MCF 10A (cell line): ENCODE measurements around the gene PPFIA2. TPM values are rescaled to one million over a fixed set of nuclear protein-coding genes. Genes with fewer than 3 reads are reported as not detected.

Source experiments
- BruUV-seq: library from RNA; stranded (reverse); fragments of 400-500 nt; replicated peaks from 2 replicates; lab custom pipeline; 2021; lab: Mats Ljungman, UMichigan
- CTCF ChIA-PET: fragments of 300-600 bp; sonication (Branson Sonifier 250); formaldehyde crosslinking; extraction: SDS; loops from one replicate; lab custom pipeline; 2021; ENCODE audit warnings: antibody characterized with exemption, inconsistent platforms; lab: Yijun Ruan, JAX
- POLR2A ChIA-PET: fragments of 300-600, 350-650 bp; sonication (Branson Sonifier 250); formaldehyde crosslinking; extraction: SDS; loops from one replicate; lab custom pipeline; 2020; ENCODE audit warnings: antibody characterized with exemption, inconsistent platforms; lab: Yijun Ruan, JAX
- DNase-seq: peaks from one replicate; pipeline ENCODE4 v3.0.0-alpha.2; 2018; ENCODE audit not compliant: unreplicated experiment
- H3K27ac Mint-ChIP-seq: one replicate; pipeline ENCODE4 v1.8.0; 2022; ENCODE audit warnings: mild to moderate bottlenecking, low read depth, mixed read lengths; ENCODE audit not compliant: unreplicated experiment
- H3K27me3 Mint-ChIP-seq: one replicate; pipeline ENCODE4 v1.8.0; 2022; ENCODE audit warnings: mixed read lengths; ENCODE audit not compliant: insufficient read depth, unreplicated experiment
- H3K36me3 Mint-ChIP-seq: one replicate; pipeline ENCODE4 v1.8.0; 2022; ENCODE audit warnings: mild to moderate bottlenecking, moderate library complexity, mixed read lengths; ENCODE audit not compliant: insufficient read depth, unreplicated experiment
- H3K4me1 Mint-ChIP-seq: one replicate; pipeline ENCODE4 v1.8.0; 2022; ENCODE audit warnings: mixed read lengths; ENCODE audit not compliant: insufficient read depth, unreplicated experiment
- H3K4me3 Mint-ChIP-seq: one replicate; pipeline ENCODE4 v1.8.0; 2022; ENCODE audit warnings: mild to moderate bottlenecking, moderate library complexity, mixed read lengths; ENCODE audit not compliant: unreplicated experiment
- H3K9me3 Mint-ChIP-seq: one replicate; pipeline ENCODE4 v1.8.0; 2022; ENCODE audit warnings: mixed read lengths; ENCODE audit not compliant: unreplicated experiment
- intact Hi-C: fragments of 100-400 bp; cut with micrococcal nuclease; formaldehyde crosslinking; loops from 2 replicates; pipeline ENCODE4 v1.14.1; 2022
- total RNA-seq: library from RNA; stranded (reverse); gene quantifications from 2 replicates; pipeline ENCODE4 v1.2.3, GENCODE V29; 2022
- TF ChIP-seq, protein P1 (sequence below): fragments of 200-600 bp; IDR thresholded peaks from one replicate; pipeline ENCODE4 v1.8.0; 2022; ENCODE audit warnings: antibody characterized with exemption, mild to moderate bottlenecking; ENCODE audit not compliant: unreplicated experiment

PPFIA2 gene
- total RNA-seq, 1 experiment from 2014 or later, result 2.2 TPM

DNA sequence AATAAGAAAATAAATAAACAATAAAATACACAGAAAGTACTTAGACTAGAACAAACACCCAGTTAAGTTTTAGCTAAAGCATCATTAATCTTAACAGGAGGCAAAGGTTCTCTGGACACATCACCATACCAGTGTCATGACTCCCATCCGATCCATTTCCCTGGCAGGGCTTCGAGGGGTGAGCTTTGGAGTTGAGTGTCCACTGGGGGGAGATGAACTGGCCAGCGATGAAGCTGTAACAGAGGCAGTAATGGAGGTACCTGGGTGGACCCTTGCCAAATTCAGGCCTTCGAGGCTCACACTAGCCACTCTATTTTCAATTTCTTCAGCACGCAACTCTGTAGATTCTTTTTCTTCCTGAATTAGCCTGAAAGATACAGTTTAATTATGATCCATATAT is 411.7 kb downstream of the PPFIA2 start:
- DNase-seq, result no peak
- Mint-ChIP-seq H3K4me1 (no peaks in the 10 kb centered on the region), H3K9me3 (no peaks in the 10 kb centered on the region), H3K27ac (no peak overlapping the region), H3K36me3 (no peaks in the 10 kb centered on the region), H3K27me3 (peaks cover 33% of the 10 kb centered on the region), H3K4me3 (no peak overlapping the region)
- TF ChIP-seq, protein P1, sequence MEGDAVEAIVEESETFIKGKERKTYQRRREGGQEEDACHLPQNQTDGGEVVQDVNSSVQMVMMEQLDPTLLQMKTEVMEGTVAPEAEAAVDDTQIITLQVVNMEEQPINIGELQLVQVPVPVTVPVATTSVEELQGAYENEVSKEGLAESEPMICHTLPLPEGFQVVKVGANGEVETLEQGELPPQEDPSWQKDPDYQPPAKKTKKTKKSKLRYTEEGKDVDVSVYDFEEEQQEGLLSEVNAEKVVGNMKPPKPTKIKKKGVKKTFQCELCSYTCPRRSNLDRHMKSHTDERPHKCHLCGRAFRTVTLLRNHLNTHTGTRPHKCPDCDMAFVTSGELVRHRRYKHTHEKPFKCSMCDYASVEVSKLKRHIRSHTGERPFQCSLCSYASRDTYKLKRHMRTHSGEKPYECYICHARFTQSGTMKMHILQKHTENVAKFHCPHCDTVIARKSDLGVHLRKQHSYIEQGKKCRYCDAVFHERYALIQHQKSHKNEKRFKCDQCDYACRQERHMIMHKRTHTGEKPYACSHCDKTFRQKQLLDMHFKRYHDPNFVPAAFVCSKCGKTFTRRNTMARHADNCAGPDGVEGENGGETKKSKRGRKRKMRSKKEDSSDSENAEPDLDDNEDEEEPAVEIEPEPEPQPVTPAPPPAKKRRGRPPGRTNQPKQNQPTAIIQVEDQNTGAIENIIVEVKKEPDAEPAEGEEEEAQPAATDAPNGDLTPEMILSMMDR, result no peak
- BruUV-seq, result no TSS peak
- ChIA-PET CTCF (interaction anchor here (0.6 to 1.6 kb wide), 5 partner anchors 9 to 251 kb away, joined by 3 to 6 read pairs (median 3); no protein-coding TSS in a partner anchor), POLR2A (no interaction called here)
- intact Hi-C loops, result no loop called here

DNA sequence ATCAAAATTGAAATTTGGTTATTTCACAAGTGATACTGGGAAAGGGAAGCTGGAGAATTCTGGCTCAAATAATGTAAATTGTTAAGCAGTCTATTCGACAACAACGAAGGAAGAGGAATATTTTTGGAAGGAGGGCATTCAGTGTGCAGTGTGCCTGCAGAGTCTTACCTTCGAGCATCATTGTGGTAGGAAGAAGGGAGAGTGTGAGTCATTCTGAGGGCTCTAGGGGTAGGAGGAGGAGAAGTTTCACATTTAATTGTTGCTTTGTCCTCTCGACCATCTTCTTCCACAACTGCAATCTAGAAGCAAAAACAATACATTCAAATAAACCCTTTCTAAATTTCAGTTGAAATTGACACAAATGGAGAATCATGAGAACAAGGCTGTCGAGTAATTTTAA is 418.2 kb downstream of the PPFIA2 start:
- POLR2A ChIA-PET, result no interaction called here
- no peaks in the 10 kb centered on the region for H3K36me3 Mint-ChIP-seq
- CTCF ChIA-PET, result no interaction called here
- no TSS peak for BruUV-seq
- H3K4me1 Mint-ChIP-seq, result no peaks in the 10 kb centered on the region
- TF ChIP-seq, protein P1, result no peak
- no peak overlapping the region for H3K4me3 Mint-ChIP-seq
- DNase-seq, result no peak
- peaks cover 42% of the 10 kb centered on the region for H3K27me3 Mint-ChIP-seq
- H3K27ac Mint-ChIP-seq, result no peak overlapping the region
- intact Hi-C loops, result no loop called here
- H3K9me3 Mint-ChIP-seq, result no peaks in the 10 kb centered on the region

- no peaks in the 10 kb centered on the region for H3K9me3 Mint-ChIP-seq
- ChIA-PET POLR2A (no interaction called here), CTCF (interaction anchor here (0.6 to 0.9 kb wide), 2 partner anchors 9 to 33 kb away, joined by 3 read pairs; no protein-coding TSS in a partner anchor)
- H3K27me3 Mint-ChIP-seq, result peaks cover 53% of the 10 kb centered on the region
- no peaks in the 10 kb centered on the region for H3K4me1 Mint-ChIP-seq
- no TSS peak for BruUV-seq
- no peak overlapping the region for H3K4me3 Mint-ChIP-seq
- no peak overlapping the region for H3K27ac Mint-ChIP-seq
- H3K36me3 Mint-ChIP-seq, result no peaks in the 10 kb centered on the region
- TF ChIP-seq, protein P1, result no peak
- intact Hi-C loops, result no loop called here
- no peak for DNase-seq
Measured at GRCh38 chr12:81339071-81339470, 420.1 kb downstream of the PPFIA2 start.

- Mint-ChIP-seq H3K27me3 (peaks cover 44% of the 10 kb centered on the region), H3K36me3 (no peaks in the 10 kb centered on the region), H3K4me3 (no peak overlapping the region), H3K4me1 (no peaks in the 10 kb centered on the region), H3K27ac (no peak overlapping the region), H3K9me3 (no peaks in the 10 kb centered on the region)
- TF ChIP-seq, protein P1, result no peak
- no peak for DNase-seq
- BruUV-seq, result no TSS peak
- POLR2A ChIA-PET, result no interaction called here
- intact Hi-C loops, result no loop called here
- CTCF ChIA-PET, result no interaction called here
Measured at GRCh38 chr12:81337886-81338285, 421.3 kb downstream of the PPFIA2 start.
